HepG2 (cell line): Measurements from ENCODE around the gene FAM83E. TPM values are rescaled to one million over a fixed set of nuclear protein-coding genes. Genes with fewer than 3 reads are reported as not detected.

Experiments used
- ATF7 ChIP-seq, 2 experiments: fragments of 450-650 bp in 1 of 2; sonication (generic) in 1 of 2; formaldehyde crosslinking in 1 of 2; IDR thresholded peaks; 2 replicates each; pipeline versions ENCODE4 v1.4.0 to v1.6.1; 2016 to 2020; ENCODE audit warnings: antibody characterized with exemption in 1 of 2, mild to moderate bottlenecking in 1 of 2, missing genetic modification reagents in 1 of 2
- EP300 ChIP-seq, 3 experiments: sonication (generic) in 1 of 3; formaldehyde crosslinking in 1 of 3; IDR thresholded peaks; 2 replicates each; pipeline versions ENCODE4 v1.5.1 to v1.6.1; 2011 to 2020; ENCODE audit warnings: low read depth in 2 of 3, low read length in 2 of 3, borderline replicate concordance in 1 of 3, improper control_type of control experiment in 1 of 3, mild to moderate bottlenecking in 1 of 3, missing genetic modification reagents in 1 of 3, moderate library complexity in 1 of 3
- GATAD2A ChIP-seq: IDR thresholded peaks from 2 replicates; pipeline ENCODE4 v1.6.1; 2016
- MTF2 ChIP-seq: sonication (generic); formaldehyde crosslinking; IDR thresholded peaks from 2 replicates; pipeline ENCODE4 v1.5.0; 2020; ENCODE audit warnings: missing genetic modification reagents, borderline replicate concordance
- SALL2 ChIP-seq: sonication (generic); formaldehyde crosslinking; IDR thresholded peaks from 2 replicates; pipeline ENCODE4 v1.8.1; 2023; ENCODE audit warnings: mild to moderate bottlenecking, missing genetic modification reagents, inconsistent platforms
- SPEN ChIP-seq: sonication (generic); formaldehyde crosslinking; IDR thresholded peaks from 2 replicates; pipeline ENCODE4 v1.5.1; 2020; ENCODE audit warnings: low read depth, mild to moderate bottlenecking, missing genetic modification reagents
- XRCC5 ChIP-seq: fragments of 200-400 bp; formaldehyde crosslinking; optimal IDR thresholded peaks from 2 replicates; pipeline ENCODE3; 2017; ENCODE audit warnings: mild to moderate bottlenecking, low read length
- ZBTB7B ChIP-seq: sonication (generic); formaldehyde crosslinking; IDR thresholded peaks from 2 replicates; pipeline ENCODE4 v1.4.0; 2020; ENCODE audit warnings: missing genetic modification reagents
- ZNF124 ChIP-seq: sonication (generic); formaldehyde crosslinking; IDR thresholded peaks from 2 replicates; pipeline ENCODE4 v1.4.0; 2020; ENCODE audit warnings: missing genetic modification reagents
- ZNF350 ChIP-seq: sonication (generic); formaldehyde crosslinking; IDR thresholded peaks from 2 replicates; pipeline ENCODE4 v1.4.0; 2020; ENCODE audit warnings: mild to moderate bottlenecking, low read depth, missing genetic modification reagents, borderline replicate concordance
- ZNF563 ChIP-seq: sonication (generic); formaldehyde crosslinking; IDR thresholded peaks from 2 replicates; pipeline ENCODE4 v1.8.0; 2022; ENCODE audit warnings: mild to moderate bottlenecking, moderate library complexity, missing genetic modification reagents
- ZNF577 ChIP-seq: sonication (generic); formaldehyde crosslinking; IDR thresholded peaks from 2 replicates; pipeline ENCODE4 v1.4.0; 2020; ENCODE audit warnings: mild to moderate bottlenecking, low read depth, missing genetic modification reagents, borderline replicate concordance
- ZNF737 ChIP-seq: sonication (generic); formaldehyde crosslinking; IDR thresholded peaks from 2 replicates; pipeline ENCODE4 v1.5.0; 2020; ENCODE audit warnings: missing genetic modification reagents, mild to moderate bottlenecking, borderline replicate concordance
- ZNF775 ChIP-seq: sonication (generic); formaldehyde crosslinking; IDR thresholded peaks from 2 replicates; pipeline ENCODE4 v1.4.0; 2020; ENCODE audit warnings: missing genetic modification reagents, mild to moderate bottlenecking, moderate library complexity, borderline replicate concordance
- ZSCAN25 ChIP-seq: sonication (generic); formaldehyde crosslinking; IDR thresholded peaks from 2 replicates; pipeline ENCODE4 v1.8.0; 2022; ENCODE audit warnings: mild to moderate bottlenecking, missing genetic modification reagents
- polyA plus RNA-seq, 8 experiments: library from polyadenylated mRNA; depleted of rRNA in 3 of 8; stranded (reverse) in 7 of 8; unstranded in 1 of 8; fragments of >200 nt; fragmentation: Illumina TruSeq in 4 of 8; extraction: Trizol in 4 of 8; gene quantifications; 2 replicates each; pipeline versions ENCODE4 v1.2.1 to v1.2.3, GENCODE V29; 2011 to 2016; ENCODE audit warnings: low read depth in 4 of 8, missing spikeins in 1 of 8, mixed read lengths in 1 of 8; ENCODE audit not compliant: insufficient read depth in 1 of 8
- total RNA-seq, 5 experiments: library from RNA; depleted of rRNA; stranded (reverse); fragments of >200 nt; fragmentation: Illumina TruSeq; extraction: Trizol; gene quantifications; 2 replicates each; pipeline ENCODE4 v1.2.3, GENCODE V29; 2016; ENCODE audit warnings: low read depth in 1 of 5
- TF ChIP-seq, protein P1 (sequence below): sonication (generic); formaldehyde crosslinking; conservative IDR thresholded peaks from 2 replicates; pipeline ENCODE4 v1.4.0; 2020; ENCODE audit warnings: mild to moderate bottlenecking, missing genetic modification reagents, moderate library complexity
- TF ChIP-seq, protein P2 (sequence below): sonication (generic); formaldehyde crosslinking; IDR thresholded peaks from 2 replicates; pipeline ENCODE4 v1.4.0; 2020; ENCODE audit warnings: mild to moderate bottlenecking, missing genetic modification reagents
- TF ChIP-seq, protein P3 (sequence below): sonication (generic); formaldehyde crosslinking; conservative IDR thresholded peaks from 2 replicates; pipeline ENCODE4 v1.4.0; 2020; ENCODE audit warnings: missing genetic modification reagents
- TF ChIP-seq, protein P4 (sequence below): sonication (generic); formaldehyde crosslinking; IDR thresholded peaks from 2 replicates; pipeline ENCODE4 v1.5.0; 2020; ENCODE audit warnings: missing genetic modification reagents, mild to moderate bottlenecking, borderline replicate concordance

FAM83E gene
- total and polyA plus RNA-seq, 2 of the 13 experiments (the other 11 are each of a cell fraction or from before 2014, with no cell fraction given), result 0.18 to 0.60 TPM

DNA sequence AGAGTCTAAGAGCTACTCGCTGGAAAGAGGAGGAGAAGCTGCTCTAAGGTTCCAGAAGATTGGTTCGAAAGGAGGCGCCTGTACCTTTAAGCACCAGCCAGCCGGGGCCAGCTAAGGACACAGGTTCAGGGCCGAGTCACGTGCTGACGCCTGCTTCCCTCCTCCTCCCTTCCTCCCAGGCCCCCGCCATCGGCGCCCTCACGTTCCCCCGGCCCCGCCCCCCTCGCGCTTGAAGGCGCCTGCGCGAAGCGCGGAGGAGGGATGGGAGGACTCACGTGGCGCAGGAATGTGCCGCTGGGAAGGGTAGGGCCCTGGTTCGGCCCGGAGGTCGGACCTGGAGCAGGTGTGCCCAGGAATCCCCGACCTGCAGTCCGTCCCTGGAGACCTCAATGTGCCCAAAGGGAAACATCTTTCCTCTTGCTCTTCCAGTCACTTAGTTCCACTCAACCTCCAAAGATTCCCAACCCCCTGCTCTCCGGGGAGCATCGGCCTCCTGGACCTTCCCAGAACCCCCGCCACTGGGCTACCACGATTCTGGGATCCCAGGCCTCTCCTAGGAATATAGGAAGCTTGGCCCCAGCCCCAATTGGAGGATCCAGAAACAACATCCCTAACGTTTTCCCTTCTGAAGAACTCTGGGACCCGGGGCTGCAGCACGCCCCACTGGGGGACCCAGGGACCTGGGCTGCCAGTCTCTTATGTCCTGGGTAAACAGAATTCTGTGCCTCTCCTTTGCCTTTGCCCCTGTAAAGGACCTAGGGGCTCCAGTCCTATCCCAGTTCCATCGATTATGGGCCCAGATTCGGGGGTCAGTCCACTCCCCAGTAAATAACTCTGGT is 19.8 kb upstream of the FAM83E start (continued):
- peak; percentile 52 for TF ChIP-seq ZBTB7B
- TF ChIP-seq, protein P1, sequence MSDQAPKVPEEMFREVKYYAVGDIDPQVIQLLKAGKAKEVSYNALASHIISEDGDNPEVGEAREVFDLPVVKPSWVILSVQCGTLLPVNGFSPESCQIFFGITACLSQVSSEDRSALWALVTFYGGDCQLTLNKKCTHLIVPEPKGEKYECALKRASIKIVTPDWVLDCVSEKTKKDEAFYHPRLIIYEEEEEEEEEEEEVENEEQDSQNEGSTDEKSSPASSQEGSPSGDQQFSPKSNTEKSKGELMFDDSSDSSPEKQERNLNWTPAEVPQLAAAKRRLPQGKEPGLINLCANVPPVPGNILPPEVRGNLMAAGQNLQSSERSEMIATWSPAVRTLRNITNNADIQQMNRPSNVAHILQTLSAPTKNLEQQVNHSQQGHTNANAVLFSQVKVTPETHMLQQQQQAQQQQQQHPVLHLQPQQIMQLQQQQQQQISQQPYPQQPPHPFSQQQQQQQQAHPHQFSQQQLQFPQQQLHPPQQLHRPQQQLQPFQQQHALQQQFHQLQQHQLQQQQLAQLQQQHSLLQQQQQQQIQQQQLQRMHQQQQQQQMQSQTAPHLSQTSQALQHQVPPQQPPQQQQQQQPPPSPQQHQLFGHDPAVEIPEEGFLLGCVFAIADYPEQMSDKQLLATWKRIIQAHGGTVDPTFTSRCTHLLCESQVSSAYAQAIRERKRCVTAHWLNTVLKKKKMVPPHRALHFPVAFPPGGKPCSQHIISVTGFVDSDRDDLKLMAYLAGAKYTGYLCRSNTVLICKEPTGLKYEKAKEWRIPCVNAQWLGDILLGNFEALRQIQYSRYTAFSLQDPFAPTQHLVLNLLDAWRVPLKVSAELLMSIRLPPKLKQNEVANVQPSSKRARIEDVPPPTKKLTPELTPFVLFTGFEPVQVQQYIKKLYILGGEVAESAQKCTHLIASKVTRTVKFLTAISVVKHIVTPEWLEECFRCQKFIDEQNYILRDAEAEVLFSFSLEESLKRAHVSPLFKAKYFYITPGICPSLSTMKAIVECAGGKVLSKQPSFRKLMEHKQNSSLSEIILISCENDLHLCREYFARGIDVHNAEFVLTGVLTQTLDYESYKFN (CRISPR knock-in tag), result peak; percentile 66
- TF ChIP-seq ZNF563 (CRISPR knock-in tag), result peak; percentile 79; the same call in 1 of the 2 replicates
- peak; percentile 51 for TF ChIP-seq GATAD2A (CRISPR knock-in tag)
- TF ChIP-seq ZNF350, result peak; percentile 35; the same call in 1 of the 2 replicates
- TF ChIP-seq EP300 (IDR thresholded peaks at IDR 0.05; ENCODE audit: low read depth in 2 of 2, low read length in 2 of 2), result 0 out of 4 replicates have a peak, but pooled peaks of 1 of the 2 experiments have one; percentile 15
- peak; percentile 35; the same call in 1 of the 2 replicates for TF ChIP-seq EP300 (CRISPR knock-in tag; IDR thresholded peaks at IDR 0.05; ENCODE audit: borderline replicate concordance)
- no peak for TF ChIP-seq MTF2
- peak; percentile 65; the same call in 1 of the 2 replicates for TF ChIP-seq SPEN
- no peak for TF ChIP-seq ZSCAN25 (CRISPR knock-in tag)
- TF ChIP-seq, protein P2, sequence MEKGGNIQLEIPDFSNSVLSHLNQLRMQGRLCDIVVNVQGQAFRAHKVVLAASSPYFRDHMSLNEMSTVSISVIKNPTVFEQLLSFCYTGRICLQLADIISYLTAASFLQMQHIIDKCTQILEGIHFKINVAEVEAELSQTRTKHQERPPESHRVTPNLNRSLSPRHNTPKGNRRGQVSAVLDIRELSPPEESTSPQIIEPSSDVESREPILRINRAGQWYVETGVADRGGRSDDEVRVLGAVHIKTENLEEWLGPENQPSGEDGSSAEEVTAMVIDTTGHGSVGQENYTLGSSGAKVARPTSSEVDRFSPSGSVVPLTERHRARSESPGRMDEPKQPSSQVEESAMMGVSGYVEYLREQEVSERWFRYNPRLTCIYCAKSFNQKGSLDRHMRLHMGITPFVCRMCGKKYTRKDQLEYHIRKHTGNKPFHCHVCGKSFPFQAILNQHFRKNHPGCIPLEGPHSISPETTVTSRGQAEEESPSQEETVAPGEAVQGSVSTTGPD (CRISPR knock-in tag), result no peak
- no peak for TF ChIP-seq XRCC5
- TF ChIP-seq, protein P3, sequence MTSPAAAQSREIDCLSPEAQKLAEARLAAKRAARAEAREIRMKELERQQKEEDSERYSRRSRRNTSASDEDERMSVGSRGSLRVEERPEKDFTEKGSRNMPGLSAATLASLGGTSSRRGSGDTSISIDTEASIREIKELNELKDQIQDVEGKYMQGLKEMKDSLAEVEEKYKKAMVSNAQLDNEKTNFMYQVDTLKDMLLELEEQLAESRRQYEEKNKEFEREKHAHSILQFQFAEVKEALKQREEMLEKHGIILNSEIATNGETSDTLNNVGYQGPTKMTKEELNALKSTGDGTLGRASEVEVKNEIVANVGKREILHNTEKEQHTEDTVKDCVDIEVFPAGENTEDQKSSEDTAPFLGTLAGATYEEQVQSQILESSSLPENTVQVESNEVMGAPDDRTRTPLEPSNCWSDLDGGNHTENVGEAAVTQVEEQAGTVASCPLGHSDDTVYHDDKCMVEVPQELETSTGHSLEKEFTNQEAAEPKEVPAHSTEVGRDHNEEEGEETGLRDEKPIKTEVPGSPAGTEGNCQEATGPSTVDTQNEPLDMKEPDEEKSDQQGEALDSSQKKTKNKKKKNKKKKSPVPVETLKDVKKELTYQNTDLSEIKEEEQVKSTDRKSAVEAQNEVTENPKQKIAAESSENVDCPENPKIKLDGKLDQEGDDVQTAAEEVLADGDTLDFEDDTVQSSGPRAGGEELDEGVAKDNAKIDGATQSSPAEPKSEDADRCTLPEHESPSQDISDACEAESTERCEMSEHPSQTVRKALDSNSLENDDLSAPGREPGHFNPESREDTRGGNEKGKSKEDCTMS, result no peak
- TF ChIP-seq ZNF577 (CRISPR knock-in tag), result no peak
- no peak for TF ChIP-seq ZNF737
- TF ChIP-seq, protein P4, sequence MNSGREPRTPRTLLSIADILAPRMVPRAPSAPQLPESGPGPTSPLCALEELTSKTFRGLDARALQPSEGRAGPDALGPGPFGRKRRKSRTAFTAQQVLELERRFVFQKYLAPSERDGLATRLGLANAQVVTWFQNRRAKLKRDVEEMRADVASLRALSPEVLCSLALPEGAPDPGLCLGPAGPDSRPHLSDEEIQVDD (CRISPR knock-in tag), result no peak
- no peak for TF ChIP-seq ZNF775 (CRISPR knock-in tag)
- 0 out of 2 replicates have a peak, but pooled peaks have one; percentile 16 for TF ChIP-seq ZNF124 (CRISPR knock-in tag)
- peak; percentile 47; the same call in 1 of the 2 replicates for TF ChIP-seq SALL2 (CRISPR knock-in tag)
- TF ChIP-seq ATF7 (IDR thresholded peaks at IDR 0.05), result no peak
- no peak for TF ChIP-seq ATF7 (CRISPR knock-in tag; IDR thresholded peaks at IDR 0.05)
